ENCODE results near the gene XIRP2. TPM values are rescaled to one million over a fixed set of nuclear protein-coding genes. Genes with fewer than 3 reads are reported as not detected.

Gene XIRP2, protein sequence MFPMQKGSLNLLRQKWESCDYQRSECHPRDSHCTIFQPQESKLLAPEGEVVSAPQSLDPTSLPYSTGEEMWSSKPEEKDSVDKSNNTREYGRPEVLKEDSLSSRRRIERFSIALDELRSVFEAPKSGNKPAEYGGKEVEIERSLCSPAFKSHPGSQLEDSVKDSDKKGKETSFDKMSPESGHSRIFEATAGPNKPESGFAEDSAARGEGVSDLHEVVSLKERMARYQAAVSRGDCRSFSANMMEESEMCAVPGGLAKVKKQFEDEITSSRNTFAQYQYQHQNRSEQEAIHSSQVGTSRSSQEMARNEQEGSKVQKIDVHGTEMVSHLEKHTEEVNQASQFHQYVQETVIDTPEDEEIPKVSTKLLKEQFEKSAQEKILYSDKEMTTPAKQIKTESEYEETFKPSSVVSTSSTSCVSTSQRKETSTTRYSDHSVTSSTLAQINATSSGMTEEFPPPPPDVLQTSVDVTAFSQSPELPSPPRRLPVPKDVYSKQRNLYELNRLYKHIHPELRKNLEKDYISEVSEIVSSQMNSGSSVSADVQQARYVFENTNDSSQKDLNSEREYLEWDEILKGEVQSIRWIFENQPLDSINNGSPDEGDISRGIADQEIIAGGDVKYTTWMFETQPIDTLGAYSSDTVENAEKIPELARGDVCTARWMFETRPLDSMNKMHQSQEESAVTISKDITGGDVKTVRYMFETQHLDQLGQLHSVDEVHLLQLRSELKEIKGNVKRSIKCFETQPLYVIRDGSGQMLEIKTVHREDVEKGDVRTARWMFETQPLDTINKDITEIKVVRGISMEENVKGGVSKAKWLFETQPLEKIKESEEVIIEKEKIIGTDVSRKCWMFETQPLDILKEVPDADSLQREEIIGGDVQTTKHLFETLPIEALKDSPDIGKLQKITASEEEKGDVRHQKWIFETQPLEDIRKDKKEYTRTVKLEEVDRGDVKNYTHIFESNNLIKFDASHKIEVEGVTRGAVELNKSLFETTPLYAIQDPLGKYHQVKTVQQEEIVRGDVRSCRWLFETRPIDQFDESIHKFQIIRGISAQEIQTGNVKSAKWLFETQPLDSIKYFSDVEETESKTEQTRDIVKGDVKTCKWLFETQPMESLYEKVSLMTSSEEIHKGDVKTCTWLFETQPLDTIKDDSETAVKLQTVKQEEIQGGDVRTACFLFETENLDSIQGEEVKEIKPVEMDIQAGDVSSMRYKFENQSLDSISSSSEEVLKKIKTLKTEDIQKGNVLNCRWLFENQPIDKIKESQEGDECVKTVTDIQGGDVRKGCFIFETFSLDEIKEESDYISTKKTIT (N-terminal part only)
- total RNA-seq, result not detected in 2 replicates

GRCh38 chr2:166888180-166888579 is at the start of gene XIRP2:
TSS of gene XIRP2 (plus strand) at chr2:166888480. CDS start at chr2:166903483, 15,003 bp downstream.

GRCh38 chr2:167292430-167293171 is 404.3 kb downstream of the XIRP2 start, which contains the start of gene B3GALT1:
TSS of gene B3GALT1 (plus strand) at chr2:167293001.

Measured in myometrial cell (primary cell).